Psoas muscle (tissue), 8 donors: ENCODE data around the gene NFATC2. TPM values are rescaled to one million over a fixed set of nuclear protein-coding genes. Genes with fewer than 3 reads are reported as not detected.

ENCODE experiments used
- ATAC-seq, 4 donors: fragments of 200-7000 bp; cut with Tn5 transposase; one replicate each; pipeline ENCODE4 v1.9.1; 2020; ENCODE audit warnings: moderate library complexity in 3 of 4, mild to moderate bottlenecking in 2 of 4
- DNase-seq, 2 donors: peaks; one replicate each; pipeline ENCODE4 v3.0.0-alpha.2; 2020
- H3K27ac ChIP-seq: fragments of 200-600 bp; one replicate; pipeline ENCODE4 v1.8.0; 2022
- H3K27me3 ChIP-seq, 3 donors: fragments of 200-600 bp in 1 of 3; one replicate each; pipeline versions ENCODE4 v1.6.1 to v1.8.0; 2013 to 2022; ENCODE audit warnings: low read length in 2 of 3, mild to moderate bottlenecking in 2 of 3, moderate library complexity in 1 of 3; ENCODE audit not compliant: insufficient read depth in 3 of 3
- H3K36me3 ChIP-seq, 2 donors: fragments of 200-600 bp in 1 of 2; one replicate each; pipeline versions ENCODE4 v1.6.1 to v1.8.0; 2013 to 2022; ENCODE audit warnings: low read depth in 1 of 2, mild to moderate bottlenecking in 1 of 2, moderate library complexity in 1 of 2; ENCODE audit not compliant: insufficient read depth in 1 of 2
- H3K4me1 ChIP-seq: fragments of 200-600 bp; one replicate; pipeline ENCODE4 v1.8.0; 2022
- H3K4me3 ChIP-seq: fragments of 200-600 bp; one replicate; pipeline ENCODE4 v1.8.0; 2022; ENCODE audit warnings: mild to moderate bottlenecking
- H3K9me3 ChIP-seq: fragments of 200-600 bp; one replicate; pipeline ENCODE4 v1.8.0; 2022
- WGBS, 3 donors: extraction: QIAGEN DNeasy Blood & Tissue Kit; methylation state at CpG; one replicate each; pipeline versions ENCODE4 v1.1.6 to v1.1.7; 2013; 5-methylcytosine and 5-hydroxymethylcytosine counted together
- intact Hi-C, 2 donors: fragments of 100-400 bp; cut with DNase I; formaldehyde crosslinking; loops; one replicate each; pipeline versions ENCODE4 v1.11.0 to v1.14.2; 2022
- polyA plus RNA-seq, 3 donors: library from polyadenylated mRNA; stranded (reverse); fragments of 200-250 nt; gene quantifications; one replicate each; pipeline ENCODE4 v1.2.3, GENCODE V29; 2013
- total RNA-seq, 4 donors: library from RNA; stranded (reverse); fragmentation: NEBNext Ultra II Directional in 2 of 4; extraction: Animal tissue kit (Norgen Biotek cat#: 25700) in 2 of 4; gene quantifications; one replicate each; pipeline versions ENCODE4 v1.2.1 to v1.2.4, GENCODE V29; 2021 to 2023
- TF ChIP-seq, protein P1 (sequence below): fragments of 200-600 bp; IDR thresholded peaks from one replicate; pipeline ENCODE4 v1.8.0; 2022; ENCODE audit warnings: antibody characterized with exemption
- donor health status: healthy with polysubstance abuse.
- donor health status: DM: no; HTN: no; CAD: no; lungs with moderate emphysema.
- donor health status: Bipolar disorder and iron deficiency.
- donor health status: healthy.
- donor health status: DM: yes; HTN: yes; CAD: no.
- donor health status: DM: no; HTN: no; CAD: no.
- donor health status: DM: no; HTN: no; CAD: no.
- donor health status: DM: yes; HTN: yes; CAD: no.

Gene NFATC2
- total and polyA plus RNA-seq, 7 donors: 0.18 to 3.1 (median 0.64) TPM

DNA sequence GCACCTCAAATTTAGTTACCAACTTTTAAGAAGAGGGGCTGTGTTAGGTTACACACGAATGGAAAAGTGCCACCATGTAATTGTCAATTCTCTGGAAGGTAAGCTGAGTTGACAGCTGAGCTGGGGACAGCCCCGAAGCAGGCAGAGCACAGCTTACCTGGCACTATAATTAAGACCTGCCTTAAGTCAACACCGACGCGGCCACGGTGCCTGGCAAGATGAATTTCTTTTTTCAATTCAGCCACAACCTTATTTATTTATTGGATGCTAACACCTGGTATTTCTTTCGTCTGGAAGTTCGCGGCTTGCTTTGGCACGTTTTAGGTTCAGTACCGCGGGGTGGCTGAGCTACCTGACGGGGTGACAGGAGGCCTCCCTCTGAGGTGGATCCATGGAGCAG is 40.6 kb upstream of the NFATC2 start:
- intact Hi-C loops: no loop called here
- 51 to 66% (median 56%) methylated on average over 13 of the region's 13 CpGs for WGBS, 3 donors
- no peaks in the 10 kb centered on the region for H3K4me1 ChIP-seq
- no peak overlapping the region for H3K27ac ChIP-seq
- TF ChIP-seq, protein P1, sequence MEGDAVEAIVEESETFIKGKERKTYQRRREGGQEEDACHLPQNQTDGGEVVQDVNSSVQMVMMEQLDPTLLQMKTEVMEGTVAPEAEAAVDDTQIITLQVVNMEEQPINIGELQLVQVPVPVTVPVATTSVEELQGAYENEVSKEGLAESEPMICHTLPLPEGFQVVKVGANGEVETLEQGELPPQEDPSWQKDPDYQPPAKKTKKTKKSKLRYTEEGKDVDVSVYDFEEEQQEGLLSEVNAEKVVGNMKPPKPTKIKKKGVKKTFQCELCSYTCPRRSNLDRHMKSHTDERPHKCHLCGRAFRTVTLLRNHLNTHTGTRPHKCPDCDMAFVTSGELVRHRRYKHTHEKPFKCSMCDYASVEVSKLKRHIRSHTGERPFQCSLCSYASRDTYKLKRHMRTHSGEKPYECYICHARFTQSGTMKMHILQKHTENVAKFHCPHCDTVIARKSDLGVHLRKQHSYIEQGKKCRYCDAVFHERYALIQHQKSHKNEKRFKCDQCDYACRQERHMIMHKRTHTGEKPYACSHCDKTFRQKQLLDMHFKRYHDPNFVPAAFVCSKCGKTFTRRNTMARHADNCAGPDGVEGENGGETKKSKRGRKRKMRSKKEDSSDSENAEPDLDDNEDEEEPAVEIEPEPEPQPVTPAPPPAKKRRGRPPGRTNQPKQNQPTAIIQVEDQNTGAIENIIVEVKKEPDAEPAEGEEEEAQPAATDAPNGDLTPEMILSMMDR: no peak
- no peaks in the 10 kb centered on the region for H3K36me3 ChIP-seq
- no peak overlapping the region for H3K4me3 ChIP-seq
- ATAC-seq (no peak), DNase-seq (no peak)
- no peaks in the 10 kb centered on the region for H3K9me3 ChIP-seq
- H3K27me3 ChIP-seq: no peaks in the 10 kb centered on the region

DNA sequence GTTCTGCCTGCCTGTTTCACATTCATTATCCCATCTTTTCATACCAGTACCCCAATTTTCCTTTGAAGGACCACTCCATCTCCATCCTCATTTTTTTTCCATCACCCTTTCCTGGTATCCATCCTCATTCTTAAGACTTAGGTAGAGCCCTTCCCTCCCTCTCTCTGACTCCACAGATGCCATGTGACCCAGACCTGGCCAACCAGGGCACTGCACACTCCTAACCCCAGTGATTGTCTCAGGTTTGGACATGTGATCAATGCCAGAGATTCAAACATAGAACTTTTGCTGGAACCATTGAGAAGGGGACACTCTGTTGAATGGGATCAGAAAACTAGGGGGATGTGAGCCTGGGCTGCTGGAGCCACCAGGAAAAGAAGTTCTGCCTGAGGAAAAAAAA is 39.1 kb upstream of the NFATC2 start:
- Histone ChIP-seq H3K4me1 (no peaks in the 10 kb centered on the region), H3K27ac (no peak overlapping the region), H3K4me3 (no peak overlapping the region), H3K27me3 (no peaks in the 10 kb centered on the region), H3K9me3 (no peaks in the 10 kb centered on the region), H3K36me3 (no peaks in the 10 kb centered on the region)
- ATAC-seq (no peak), DNase-seq (no peak)
- intact Hi-C loops: no loop called here
- TF ChIP-seq, protein P1: no peak

DNA sequence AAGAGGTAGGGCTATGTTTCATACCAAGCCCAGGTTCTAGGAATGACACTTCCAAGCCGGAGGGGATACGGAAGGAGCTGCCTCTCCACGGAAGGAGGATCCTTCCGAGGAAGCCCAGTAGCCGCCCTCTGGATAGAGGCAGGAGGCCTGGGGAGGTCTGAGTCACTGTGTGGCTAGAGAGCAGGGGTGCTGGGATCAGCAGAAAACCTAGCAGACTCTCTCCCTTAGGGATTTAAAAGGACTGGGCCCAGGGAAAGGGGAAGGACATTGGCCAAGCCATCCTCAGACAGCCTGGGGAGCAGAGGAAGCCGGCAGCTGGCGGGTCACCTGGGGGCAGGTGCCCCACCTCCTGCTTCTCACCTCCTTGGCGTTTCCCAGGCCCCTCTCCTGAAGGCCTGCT is 36.6 kb upstream of the NFATC2 start:
- TF ChIP-seq, protein P1: no peak
- Histone ChIP-seq H3K27me3 (no peaks in the 10 kb centered on the region), H3K4me1 (no peaks in the 10 kb centered on the region), H3K9me3 (no peaks in the 10 kb centered on the region), H3K4me3 (no peak overlapping the region), H3K36me3 (no peaks in the 10 kb centered on the region), H3K27ac (no peak overlapping the region)
- intact Hi-C loops: no loop called here
- no peak for ATAC-seq
- 74 to 87% (median 82%) methylated on average over 8 of the region's 8 CpGs for WGBS, 3 donors
- DNase-seq: no peak

DNA sequence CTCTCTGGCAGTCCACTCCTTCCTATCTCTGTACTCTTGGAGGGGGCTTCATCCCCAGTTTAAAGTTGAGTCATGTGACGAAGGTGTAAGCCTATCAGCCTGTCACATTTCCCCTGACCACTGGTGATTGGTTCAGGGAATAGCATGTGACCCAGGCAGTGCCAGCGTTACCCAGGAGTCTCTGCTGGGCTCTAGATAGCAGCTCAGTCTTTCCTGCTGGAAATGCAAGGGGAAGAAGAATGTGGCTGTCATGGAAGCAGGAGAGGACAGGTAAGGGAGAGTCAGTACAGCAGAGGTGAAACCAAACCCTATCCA is 35.6 kb upstream of the NFATC2 start:
- intact Hi-C loops: no loop called here
- DNase-seq (no peak), ATAC-seq (no peak)
- H3K36me3 ChIP-seq: no peaks in the 10 kb centered on the region
- 88 to 95% (median 90%) methylated on average over 2 of the region's 2 CpGs for WGBS, 3 donors
- no peaks in the 10 kb centered on the region for H3K27me3 ChIP-seq
- TF ChIP-seq, protein P1: no peak
- no peaks in the 10 kb centered on the region for H3K4me1 ChIP-seq
- H3K9me3 ChIP-seq: no peaks in the 10 kb centered on the region
- H3K4me3 ChIP-seq: no peak overlapping the region
- no peak overlapping the region for H3K27ac ChIP-seq

DNA sequence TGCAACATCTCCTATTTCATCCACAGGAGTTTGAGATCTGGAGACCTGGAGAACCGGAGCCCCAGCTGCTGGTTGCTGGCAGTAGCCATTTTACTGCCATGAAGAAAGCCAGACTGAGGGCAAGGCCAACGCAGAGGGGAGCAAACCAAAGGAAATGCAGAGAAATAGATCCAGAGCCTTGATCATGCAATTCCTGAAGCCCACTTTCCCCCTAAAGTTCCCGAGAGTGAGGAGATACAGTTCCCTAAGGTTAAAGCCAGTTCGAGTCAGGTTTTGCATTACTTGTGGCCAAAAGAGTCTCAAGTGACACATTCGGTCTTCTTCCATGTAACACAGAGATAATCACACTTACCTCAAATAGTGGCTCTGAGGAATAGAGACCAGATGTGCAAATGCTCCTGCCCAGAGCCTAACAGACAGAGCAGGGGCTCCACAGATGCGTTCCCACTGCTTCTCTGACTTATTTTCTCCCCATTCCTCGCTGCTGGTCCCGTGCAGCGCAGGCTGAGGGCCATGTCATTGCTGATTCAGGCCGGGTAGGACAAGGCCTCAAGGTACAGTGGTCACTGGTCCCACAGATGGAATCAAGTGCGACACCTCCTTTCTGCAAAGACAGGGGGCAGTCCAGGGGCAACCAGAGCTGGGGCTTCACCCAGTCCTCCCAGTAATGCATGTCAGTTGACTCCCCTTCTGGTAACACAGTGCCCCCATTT is 35.1 kb upstream of the NFATC2 start:
- no peak overlapping the region for H3K27ac ChIP-seq
- H3K27me3 ChIP-seq: no peaks in the 10 kb centered on the region
- ATAC-seq: no peak
- H3K36me3 ChIP-seq: no peaks in the 10 kb centered on the region
- TF ChIP-seq, protein P1: no peak
- 71 to 84% (median 74%) methylated on average over 11 of the region's 11 CpGs for WGBS, 3 donors
- H3K4me1 ChIP-seq: no peaks in the 10 kb centered on the region
- intact Hi-C loops: no loop called here
- H3K9me3 ChIP-seq: no peaks in the 10 kb centered on the region
- DNase-seq: no peak
- H3K4me3 ChIP-seq: no peak overlapping the region
